ENCODE results near the gene HIVEP2.
A peak's percentile ranks its signal among the peaks of the same experiment; 100 is the strongest.

HIVEP2 gene

DNA sequence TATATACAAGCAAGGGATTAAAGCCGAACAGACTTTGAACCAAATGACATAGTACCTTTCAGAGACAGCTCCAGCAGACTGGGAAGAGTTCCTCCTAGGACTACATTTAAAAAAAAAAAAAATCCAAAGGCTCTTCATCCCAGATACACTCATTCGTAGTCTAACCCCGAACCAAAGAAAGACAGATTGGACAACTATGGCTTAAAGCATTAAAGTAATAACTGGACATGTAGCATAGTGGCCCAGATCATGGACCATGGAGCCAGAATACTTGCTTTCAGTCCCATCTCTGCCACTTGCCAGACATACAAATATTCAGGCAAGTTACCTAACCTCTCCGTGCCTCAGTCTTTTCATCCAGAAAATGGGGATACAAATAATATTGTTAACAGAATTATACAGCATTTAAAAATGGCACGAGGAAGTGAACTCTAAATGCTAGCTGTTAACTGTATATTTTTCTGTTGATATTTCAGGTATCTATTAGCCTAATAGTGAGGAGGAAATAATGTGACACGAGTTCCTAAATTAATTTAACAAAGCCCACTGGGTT lies 123.7 kb downstream of the HIVEP2 start:
- Histone ChIP-seq H3K4me1 (ENCODE audit: control insufficient read depth, insufficient read depth, low read length, unreplicated experiment) (peaks cover 31% of the 10 kb centered on the region), H3K27ac (ENCODE audit: low read depth, low read length) (0 out of 2 replicates have a peak overlapping the region, but pooled peaks have one; percentile 61)

DNA sequence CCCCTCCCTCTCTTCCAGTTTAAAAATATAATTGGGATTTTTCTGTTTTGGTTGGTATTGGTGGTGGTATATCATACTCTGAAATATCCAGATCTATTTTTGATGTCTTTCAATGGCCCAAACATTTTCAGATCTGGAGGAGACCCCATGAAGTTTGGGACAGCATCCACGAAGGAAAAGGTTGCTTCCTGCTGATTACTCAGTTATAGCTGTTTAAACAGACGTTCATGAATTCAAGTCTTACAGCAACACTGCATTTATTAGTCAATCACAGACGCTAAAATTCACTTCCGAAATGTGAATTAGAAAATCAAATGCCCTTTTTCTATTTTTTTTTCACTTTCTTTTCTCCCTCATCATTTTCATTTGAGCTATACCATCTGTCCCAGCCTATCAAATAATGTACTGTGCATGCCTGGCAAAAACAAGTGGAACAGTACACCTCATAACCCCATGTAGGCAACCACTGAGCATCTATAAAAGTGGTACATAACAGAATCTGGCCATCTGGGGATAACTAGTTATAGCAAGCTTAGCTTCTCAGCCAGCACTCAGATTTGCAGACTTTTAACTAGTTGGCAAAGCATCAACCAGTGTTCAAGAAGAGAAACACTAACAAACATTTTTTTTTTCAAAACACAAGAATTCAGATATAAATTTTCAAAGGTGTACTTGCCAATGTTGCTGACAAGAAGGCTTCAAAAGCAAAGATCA lies 124.5 kb downstream of the HIVEP2 start:
- peaks cover 19% of the 10 kb centered on the region for H3K79me2 ChIP-seq (ENCODE audit: control insufficient read depth, insufficient read depth, low read length, unreplicated experiment)
- peak overlapping the region; percentile 72 for H3K4me3 ChIP-seq (ENCODE audit: low read depth, low read length)
- peaks cover 31% of the 10 kb centered on the region for H3K4me1 ChIP-seq (ENCODE audit: control insufficient read depth, insufficient read depth, low read length, unreplicated experiment)
- peak overlapping the region; percentile 61 for H3K27ac ChIP-seq (ENCODE audit: low read depth, low read length)
- no peaks in the 10 kb centered on the region for H3K36me3 ChIP-seq (ENCODE audit: insufficient read depth, low read length)
- H3K27me3 ChIP-seq (ENCODE audit: insufficient read depth, low read length), result no peaks in the 10 kb centered on the region
- peak overlapping the region; percentile 54 for H2AFZ ChIP-seq (ENCODE audit: low read length, unreplicated experiment)

More for the DNA sequence above, 123.7 kb downstream of the HIVEP2 start:
- no peaks in the 10 kb centered on the region for H3K27me3 ChIP-seq (ENCODE audit: insufficient read depth, low read length)
- peaks cover 19% of the 10 kb centered on the region for H3K79me2 ChIP-seq (ENCODE audit: control insufficient read depth, insufficient read depth, low read length, unreplicated experiment)
- no peak overlapping the region for H2AFZ ChIP-seq (ENCODE audit: low read length, unreplicated experiment)
- H3K4me3 ChIP-seq (ENCODE audit: low read depth, low read length), result no peak overlapping the region
- H3K36me3 ChIP-seq (ENCODE audit: insufficient read depth, low read length), result no peaks in the 10 kb centered on the region

DNA sequence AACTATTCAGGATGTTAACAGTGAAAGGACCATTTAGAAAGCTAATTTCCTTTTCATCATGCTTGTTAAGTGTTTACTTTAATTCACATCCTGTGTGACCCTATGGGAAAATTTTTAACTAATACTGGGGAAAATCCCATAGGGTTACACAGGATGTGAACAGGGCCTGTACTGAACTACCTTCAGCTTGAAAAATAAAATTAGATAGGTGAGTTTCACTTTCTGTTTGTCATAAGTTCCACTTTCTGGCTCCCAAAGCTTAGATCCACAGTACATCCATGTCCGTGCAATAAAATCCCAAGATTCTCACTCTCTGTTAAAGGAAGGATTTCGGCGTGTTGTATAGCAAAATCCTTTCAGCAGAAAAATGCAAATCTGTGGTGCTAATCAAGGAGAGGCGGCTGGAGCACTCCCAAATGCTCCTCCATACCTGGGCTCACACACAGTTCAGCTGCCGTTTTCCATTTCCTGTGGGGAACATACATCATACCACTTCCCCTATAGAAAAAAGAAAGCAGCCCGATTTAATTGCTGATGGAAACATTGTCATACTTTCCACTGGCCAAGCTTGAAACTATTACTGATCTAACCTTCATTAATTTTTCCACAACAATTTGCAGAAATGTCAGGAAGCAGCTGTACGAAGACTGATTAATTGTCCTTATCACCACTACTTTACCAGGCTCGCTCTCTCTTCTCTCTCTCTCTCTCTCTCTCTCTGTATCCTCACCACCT lies 125.2 kb downstream of the HIVEP2 start:
- peaks cover 30% of the 10 kb centered on the region for H3K4me1 ChIP-seq (ENCODE audit: control insufficient read depth, insufficient read depth, low read length, unreplicated experiment)
- peak overlapping the region; percentile 54 for H2AFZ ChIP-seq (ENCODE audit: low read length, unreplicated experiment)
- no peaks in the 10 kb centered on the region for H3K36me3 ChIP-seq (ENCODE audit: insufficient read depth, low read length)
- H3K79me2 ChIP-seq (ENCODE audit: control insufficient read depth, insufficient read depth, low read length, unreplicated experiment), result peaks cover 19% of the 10 kb centered on the region
- H3K27ac ChIP-seq (ENCODE audit: low read depth, low read length), result peak overlapping the region; percentile 61
- no peaks in the 10 kb centered on the region for H3K27me3 ChIP-seq (ENCODE audit: insufficient read depth, low read length)
- peak overlapping the region; percentile 72 for H3K4me3 ChIP-seq (ENCODE audit: low read depth, low read length)

DNA sequence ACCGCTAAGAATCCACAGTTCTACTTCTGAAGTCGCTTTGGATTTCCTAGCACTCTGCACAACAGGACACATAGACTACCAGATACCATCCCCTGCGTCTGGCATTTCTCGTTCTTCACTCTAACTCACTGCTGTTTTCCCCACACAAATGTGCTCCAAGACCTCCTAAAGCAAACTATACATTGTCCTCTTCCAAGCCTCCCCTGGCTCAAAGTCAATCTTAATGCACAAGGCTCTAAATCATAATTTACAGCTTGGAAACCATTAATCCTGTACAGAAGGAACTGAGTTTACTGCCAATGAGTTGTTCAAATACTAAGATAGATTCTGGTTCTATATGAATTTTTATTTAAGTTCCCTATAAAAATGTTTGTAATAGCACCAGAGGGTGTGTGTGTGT lies 128.5 kb downstream of the HIVEP2 start:
- Histone ChIP-seq H2AFZ (ENCODE audit: low read length, unreplicated experiment) (no peak overlapping the region), H3K79me2 (ENCODE audit: control insufficient read depth, insufficient read depth, low read length, unreplicated experiment) (peaks cover 13% of the 10 kb centered on the region), H3K27ac (ENCODE audit: low read depth, low read length) (no peak overlapping the region), H3K4me3 (ENCODE audit: low read depth, low read length) (no peak overlapping the region), H3K4me1 (ENCODE audit: control insufficient read depth, insufficient read depth, low read length, unreplicated experiment) (peaks cover 24% of the 10 kb centered on the region), H3K36me3 (ENCODE audit: insufficient read depth, low read length) (no peaks in the 10 kb centered on the region), H3K27me3 (ENCODE audit: insufficient read depth, low read length) (no peaks in the 10 kb centered on the region)

DNA sequence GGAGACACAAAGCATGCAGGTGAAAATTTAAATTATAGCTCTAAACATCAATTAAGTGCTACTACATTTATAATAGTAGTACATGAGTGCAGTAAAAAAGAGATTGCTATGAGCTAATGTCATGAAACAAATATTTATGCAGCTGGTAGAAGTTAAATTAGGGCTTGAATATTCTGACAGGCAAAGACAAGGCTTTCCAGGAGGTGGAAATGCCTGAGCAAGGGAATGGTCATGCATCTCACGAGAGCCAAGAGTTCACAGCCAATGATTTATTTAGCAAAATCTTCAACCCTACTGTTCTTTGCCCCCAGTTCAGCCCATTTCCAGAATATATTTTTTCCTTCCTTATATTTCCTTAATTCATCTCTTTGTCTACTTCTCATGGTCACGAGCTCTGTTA lies 128.9 kb downstream of the HIVEP2 start:
- no peaks in the 10 kb centered on the region for H3K36me3 ChIP-seq (ENCODE audit: insufficient read depth, low read length)
- H3K79me2 ChIP-seq (ENCODE audit: control insufficient read depth, insufficient read depth, low read length, unreplicated experiment), result peaks cover 9% of the 10 kb centered on the region
- no peak overlapping the region for H3K4me3 ChIP-seq (ENCODE audit: low read depth, low read length)
- no peak overlapping the region for H2AFZ ChIP-seq (ENCODE audit: low read length, unreplicated experiment)
- no peak overlapping the region for H3K27ac ChIP-seq (ENCODE audit: low read depth, low read length)
- H3K4me1 ChIP-seq (ENCODE audit: control insufficient read depth, insufficient read depth, low read length, unreplicated experiment), result peaks cover 20% of the 10 kb centered on the region
- no peaks in the 10 kb centered on the region for H3K27me3 ChIP-seq (ENCODE audit: insufficient read depth, low read length)

DNA sequence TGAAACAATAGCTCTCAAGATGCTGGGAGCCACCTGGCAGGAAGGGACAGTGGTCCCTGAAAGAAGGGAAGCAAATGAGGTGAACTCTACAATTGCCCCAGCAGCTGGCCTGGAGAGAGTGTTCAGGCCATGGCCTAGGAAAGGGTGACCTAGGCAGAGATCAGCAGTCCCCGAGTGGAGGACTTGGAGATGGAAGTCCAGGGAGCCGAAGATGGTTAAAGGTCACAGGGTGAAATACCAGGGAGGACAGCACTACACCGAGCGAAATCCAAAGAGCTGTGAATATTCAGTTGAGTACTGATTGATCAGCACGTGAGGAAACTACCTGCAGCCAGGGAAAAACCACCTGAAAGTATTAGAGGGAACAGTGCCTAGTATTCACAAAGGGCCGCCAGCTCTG lies 133.1 kb downstream of the HIVEP2 start:
- Histone ChIP-seq H3K27ac (ENCODE audit: low read depth, low read length) (no peak overlapping the region), H3K27me3 (ENCODE audit: insufficient read depth, low read length) (no peaks in the 10 kb centered on the region), H3K36me3 (ENCODE audit: insufficient read depth, low read length) (no peaks in the 10 kb centered on the region), H3K4me3 (ENCODE audit: low read depth, low read length) (no peak overlapping the region), H2AFZ (ENCODE audit: low read length, unreplicated experiment) (no peak overlapping the region), H3K79me2 (ENCODE audit: control insufficient read depth, insufficient read depth, low read length, unreplicated experiment) (peaks cover 6% of the 10 kb centered on the region), H3K4me1 (ENCODE audit: control insufficient read depth, insufficient read depth, low read length, unreplicated experiment) (no peaks in the 10 kb centered on the region)

DNA sequence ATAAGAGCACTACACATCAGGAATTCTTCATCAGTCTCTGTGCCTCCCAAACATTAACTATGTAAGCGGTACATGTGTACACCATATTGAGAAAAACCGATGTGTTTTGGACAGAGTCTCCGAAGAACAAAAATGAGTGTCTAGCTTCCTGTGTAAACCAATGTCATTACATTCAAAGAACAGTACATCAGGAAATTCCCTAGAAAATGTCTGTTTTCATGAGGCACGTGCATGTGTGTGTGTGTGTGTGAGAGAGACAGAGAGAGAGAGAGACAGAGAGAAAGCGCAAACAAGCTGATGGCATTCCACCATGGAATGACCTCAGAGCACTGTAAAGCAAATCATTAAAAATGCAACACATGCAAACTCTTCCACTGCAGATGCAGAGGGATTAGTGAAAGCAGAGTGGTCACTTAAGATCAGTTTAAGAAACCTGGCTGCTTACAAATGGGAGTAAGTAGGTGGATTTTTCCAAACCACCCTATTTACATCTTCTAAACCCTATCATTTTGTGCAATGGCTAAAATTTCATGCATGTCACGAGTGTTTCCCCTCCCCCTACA lies 133.9 kb downstream of the HIVEP2 start:
- no peak overlapping the region for H3K4me3 ChIP-seq (ENCODE audit: low read depth, low read length)
- H3K4me1 ChIP-seq (ENCODE audit: control insufficient read depth, insufficient read depth, low read length, unreplicated experiment), result no peaks in the 10 kb centered on the region
- no peaks in the 10 kb centered on the region for H3K36me3 ChIP-seq (ENCODE audit: insufficient read depth, low read length)
- H2AFZ ChIP-seq (ENCODE audit: low read length, unreplicated experiment), result no peak overlapping the region
- H3K79me2 ChIP-seq (ENCODE audit: control insufficient read depth, insufficient read depth, low read length, unreplicated experiment), result peaks cover 3% of the 10 kb centered on the region
- no peak overlapping the region for H3K27ac ChIP-seq (ENCODE audit: low read depth, low read length)
- no peaks in the 10 kb centered on the region for H3K27me3 ChIP-seq (ENCODE audit: insufficient read depth, low read length)

DNA sequence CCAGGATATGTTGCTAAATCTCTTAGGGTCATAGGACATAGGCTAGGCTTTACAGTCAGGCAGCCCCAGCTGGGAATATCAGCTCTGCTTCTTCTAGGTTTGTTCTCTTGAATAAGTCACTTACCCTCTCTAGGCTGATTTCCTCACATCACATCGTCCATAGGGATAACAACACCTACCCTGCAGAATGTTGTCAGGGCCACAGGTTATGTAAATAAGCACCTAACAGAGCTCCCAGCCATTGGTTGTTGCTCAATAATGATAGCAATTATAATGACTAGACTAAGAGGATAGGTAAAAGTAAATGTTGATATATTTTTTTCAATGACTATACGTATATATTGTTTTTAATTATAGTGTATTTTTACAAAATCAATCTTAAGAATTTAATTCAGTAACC lies 135.0 kb downstream of the HIVEP2 start:
- no peak overlapping the region for H2AFZ ChIP-seq (ENCODE audit: low read length, unreplicated experiment)
- no peaks in the 10 kb centered on the region for H3K4me1 ChIP-seq (ENCODE audit: control insufficient read depth, insufficient read depth, low read length, unreplicated experiment)
- no peaks in the 10 kb centered on the region for H3K27me3 ChIP-seq (ENCODE audit: insufficient read depth, low read length)
- H3K4me3 ChIP-seq (ENCODE audit: low read depth, low read length), result no peak overlapping the region
- no peaks in the 10 kb centered on the region for H3K36me3 ChIP-seq (ENCODE audit: insufficient read depth, low read length)
- H3K27ac ChIP-seq (ENCODE audit: low read depth, low read length), result no peak overlapping the region
- H3K79me2 ChIP-seq (ENCODE audit: control insufficient read depth, insufficient read depth, low read length, unreplicated experiment), result peaks cover 3% of the 10 kb centered on the region

DNA sequence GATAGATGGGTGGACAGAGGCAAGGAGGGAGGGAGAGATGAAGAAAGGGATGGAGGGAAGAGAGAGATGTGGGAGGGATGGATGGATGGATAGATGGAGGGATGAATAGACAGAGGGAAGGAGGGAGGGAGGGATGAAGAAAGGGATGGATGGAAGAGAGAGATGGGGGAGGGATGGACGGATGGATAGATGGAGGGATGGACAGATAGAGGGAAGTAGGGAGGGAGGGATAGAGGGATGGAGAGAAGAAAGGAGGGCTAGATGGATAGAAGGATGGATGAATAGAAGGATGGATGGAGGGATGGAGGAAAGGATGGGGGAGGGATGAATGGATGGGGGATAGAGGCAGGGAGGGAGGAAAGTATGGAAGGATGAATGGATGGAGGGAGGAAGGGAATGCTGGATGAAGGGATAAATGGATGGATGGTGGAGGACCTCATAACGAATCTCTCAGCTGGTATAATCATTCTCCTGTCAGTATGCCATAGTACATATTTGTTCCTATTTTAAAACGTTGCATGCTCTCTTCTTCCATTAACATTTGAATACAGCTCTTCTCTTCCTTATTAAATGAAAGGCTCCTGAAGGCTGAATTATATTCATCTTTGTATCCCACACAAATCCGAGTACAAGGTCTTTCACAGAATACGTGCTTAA lies 136.4 kb downstream of the HIVEP2 start:
- Histone ChIP-seq H3K4me3 (ENCODE audit: low read depth, low read length) (no peak overlapping the region), H3K27me3 (ENCODE audit: insufficient read depth, low read length) (no peaks in the 10 kb centered on the region), H3K36me3 (ENCODE audit: insufficient read depth, low read length) (no peaks in the 10 kb centered on the region), H2AFZ (ENCODE audit: low read length, unreplicated experiment) (no peak overlapping the region), H3K4me1 (ENCODE audit: control insufficient read depth, insufficient read depth, low read length, unreplicated experiment) (no peaks in the 10 kb centered on the region), H3K79me2 (ENCODE audit: control insufficient read depth, insufficient read depth, low read length, unreplicated experiment) (peaks cover 3% of the 10 kb centered on the region), H3K27ac (ENCODE audit: low read depth, low read length) (no peak overlapping the region)

DNA sequence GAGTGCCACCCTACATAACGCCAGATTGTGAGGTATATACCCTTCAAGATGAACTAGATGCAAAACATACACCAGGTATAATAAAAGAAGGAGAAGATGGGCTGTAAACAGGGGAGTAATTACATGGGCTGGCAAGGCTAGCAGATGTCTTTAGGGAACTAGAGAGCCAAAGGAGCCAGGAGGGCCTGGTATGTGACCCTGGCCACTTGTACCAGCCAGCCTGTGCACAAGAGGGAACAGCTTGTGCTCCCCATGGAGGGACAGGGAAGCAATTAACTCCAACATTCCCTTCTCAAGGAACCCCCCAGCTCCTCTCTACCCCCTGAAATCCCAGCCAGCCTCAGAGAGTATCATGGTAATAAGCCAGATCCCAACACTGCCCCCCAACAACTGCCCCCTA lies 139.9 kb downstream of the HIVEP2 start:
- Histone ChIP-seq H3K4me1 (ENCODE audit: control insufficient read depth, insufficient read depth, low read length, unreplicated experiment) (peaks cover 28% of the 10 kb centered on the region), H3K27ac (ENCODE audit: low read depth, low read length) (no peak overlapping the region), H3K4me3 (ENCODE audit: low read depth, low read length) (no peak overlapping the region), H3K36me3 (ENCODE audit: insufficient read depth, low read length) (peaks cover 4% of the 10 kb centered on the region; the same call in 1 of the 2 replicates), H3K79me2 (ENCODE audit: control insufficient read depth, insufficient read depth, low read length, unreplicated experiment) (peaks cover 8% of the 10 kb centered on the region), H3K27me3 (ENCODE audit: insufficient read depth, low read length) (no peaks in the 10 kb centered on the region), H2AFZ (ENCODE audit: low read length, unreplicated experiment) (no peak overlapping the region)
